HTERT RPE-1 (cell line): ENCODE measurements around the gene PRRC2B.
"Not testable (repeated sequence)": the region's sequence is repeated elsewhere in the genome, so short reads cannot be mapped to it uniquely, and the experiment has no call there.

Experiments used
- in situ Hi-C: fragments of 300-500 bp; cut with MboI; formaldehyde crosslinking; loops from 4 replicates; pipeline ENCODE4 v1.14.3; 2020; ENCODE audit warnings: low sequenced_read_pairs

PRRC2B gene

DNA sequence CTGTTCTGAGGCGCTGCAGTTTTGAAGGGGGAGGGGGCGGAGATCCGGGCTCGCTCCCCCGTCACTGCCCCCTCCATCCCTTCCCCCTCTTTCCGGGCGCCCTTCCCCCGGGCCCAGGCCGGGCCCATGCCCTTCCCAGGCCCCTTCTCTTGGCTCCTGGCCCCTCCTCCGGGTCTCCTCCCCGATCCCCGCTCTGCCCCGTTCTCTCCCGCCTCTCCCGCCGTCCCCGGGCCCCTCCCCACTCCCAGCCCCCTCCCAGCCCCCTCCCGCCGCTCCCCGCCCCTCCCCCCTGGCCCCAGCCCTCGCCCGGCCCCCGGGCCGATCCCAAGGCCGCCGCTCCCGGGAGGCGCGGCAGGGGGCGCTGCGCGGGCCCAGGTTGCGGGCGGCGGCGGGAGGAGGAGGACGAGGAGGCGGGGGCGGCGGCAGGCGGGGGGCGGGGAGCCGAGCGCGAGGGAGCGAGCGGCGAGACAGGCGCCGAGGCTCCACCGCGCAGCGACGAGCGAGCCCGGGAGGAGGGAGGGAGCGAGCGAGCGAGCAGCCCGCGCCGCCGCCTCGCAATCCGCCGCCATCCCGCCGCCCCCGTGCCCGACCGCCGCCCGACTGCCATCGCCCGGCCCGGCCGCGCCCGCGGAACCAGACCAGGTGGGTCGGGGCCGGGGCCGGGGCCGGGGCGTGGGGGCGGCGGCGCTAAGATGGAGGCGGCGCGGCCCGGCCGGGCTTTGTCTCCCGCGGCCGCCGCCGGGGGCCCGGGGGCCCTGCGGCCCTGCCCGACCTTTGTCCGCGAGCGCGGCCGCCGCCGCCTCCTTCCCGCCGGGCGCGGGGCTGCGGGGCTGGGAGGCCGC lies at the start of gene PRRC2B:
PRRC2B (plus strand) TSS at position 465 of the 842 bp plus-strand sequence. CDS start 36,059 bp downstream, outside the sequence.
- in situ Hi-C loops: no loop called here

GRCh38 chr9:131344931-131345535 lies 48.9 kb upstream of the PRRC2B start:
- in situ Hi-C loops: not testable (repeated sequence)

DNA sequence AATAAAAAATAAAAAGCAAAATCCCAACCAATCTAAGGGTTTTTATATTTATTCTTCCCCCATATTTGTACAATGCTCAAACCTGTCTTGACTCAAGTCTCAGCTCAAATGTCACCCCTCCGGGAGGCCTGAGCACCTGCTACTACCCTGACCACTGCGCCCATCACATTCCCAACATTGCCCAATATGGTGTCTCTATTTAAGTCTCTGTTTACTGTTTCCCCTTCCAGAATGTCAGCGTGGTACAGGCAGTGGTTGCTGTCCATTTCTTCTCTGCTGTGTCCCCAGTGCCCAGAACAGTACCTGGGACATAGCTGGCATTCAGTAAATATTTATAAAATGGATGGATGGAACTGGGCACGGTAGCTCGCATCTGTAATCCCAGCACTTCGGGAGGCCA lies 47.3 kb upstream of the PRRC2B start:
- in situ Hi-C loops: no loop called here

DNA sequence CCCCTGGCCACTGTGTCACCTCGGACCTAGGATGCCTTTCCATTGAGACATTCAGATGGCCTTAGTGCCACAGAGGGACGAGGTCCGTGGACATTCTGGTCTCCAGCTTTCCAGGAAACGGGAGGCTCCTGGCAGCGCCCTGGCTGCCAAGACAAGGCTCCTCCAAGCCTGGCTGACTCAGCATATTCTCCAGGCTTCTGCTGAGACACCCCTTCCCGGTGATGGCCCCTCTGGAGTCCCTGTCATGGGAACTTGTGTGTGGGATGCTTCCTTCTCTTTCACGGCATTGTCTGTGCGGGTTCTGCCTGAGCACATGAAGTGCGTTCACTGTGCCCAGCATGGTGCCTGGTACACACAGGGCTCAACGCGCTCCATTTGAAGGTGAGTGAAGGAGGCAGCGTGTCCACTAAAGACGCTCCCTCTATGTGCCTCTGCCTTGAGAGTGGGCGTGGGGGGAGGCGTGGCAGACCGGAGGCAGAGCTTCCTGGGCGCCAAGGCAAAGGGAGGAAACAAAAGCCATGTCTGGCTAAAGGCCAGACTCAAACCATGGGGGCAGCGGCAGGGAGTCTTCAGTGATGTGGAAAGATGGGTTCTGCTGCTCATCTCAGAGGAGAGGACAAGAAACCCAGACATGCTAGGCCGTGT lies 46.4 kb upstream of the PRRC2B start:
- in situ Hi-C loops: no loop called here

GRCh38 chr9:131348631-131349521 lies 45.0 kb upstream of the PRRC2B start:
- in situ Hi-C loops: no loop called here

GRCh38 chr9:131349522-131349880 lies 44.4 kb upstream of the PRRC2B start:
- in situ Hi-C loops: no loop called here

- in situ Hi-C loops: no loop called here
Measured at GRCh38 chr9:131349881-131350563, 43.9 kb upstream of the PRRC2B start.

DNA sequence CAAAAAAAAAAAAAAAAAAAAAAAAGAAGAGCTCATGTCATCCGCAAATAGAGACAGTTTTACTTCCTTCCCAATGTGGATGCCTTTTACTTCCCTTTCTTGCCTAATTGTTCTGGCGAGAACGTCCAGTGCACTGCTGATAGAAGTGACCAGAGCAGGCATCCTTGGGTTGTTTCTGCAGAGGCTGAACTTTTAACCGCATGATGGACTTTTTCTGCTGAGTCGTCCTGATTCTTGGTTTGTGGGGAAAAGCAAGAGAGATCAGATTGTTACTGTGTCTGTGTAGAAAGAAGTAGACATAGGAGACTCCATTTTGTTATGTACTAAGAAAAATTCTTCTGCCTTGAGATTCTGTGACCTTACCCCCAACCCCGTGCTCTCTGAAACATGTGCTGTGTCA lies 37.4 kb upstream of the PRRC2B start:
- in situ Hi-C loops: not testable (repeated sequence)

GRCh38 chr9:131358556-131358955 lies 35.3 kb upstream of the PRRC2B start:
- in situ Hi-C loops: no loop called here

GRCh38 chr9:131361202-131361833 lies 32.6 kb upstream of the PRRC2B start:
- in situ Hi-C loops: no loop called here

GRCh38 chr9:131365546-131365945 lies 28.3 kb upstream of the PRRC2B start:
- in situ Hi-C loops: no loop called here

- in situ Hi-C loops: no loop called here
Measured at GRCh38 chr9:131366761-131367401, 27.0 kb upstream of the PRRC2B start.

GRCh38 chr9:131367450-131367849 lies 26.4 kb upstream of the PRRC2B start:
- in situ Hi-C loops: no loop called here

DNA sequence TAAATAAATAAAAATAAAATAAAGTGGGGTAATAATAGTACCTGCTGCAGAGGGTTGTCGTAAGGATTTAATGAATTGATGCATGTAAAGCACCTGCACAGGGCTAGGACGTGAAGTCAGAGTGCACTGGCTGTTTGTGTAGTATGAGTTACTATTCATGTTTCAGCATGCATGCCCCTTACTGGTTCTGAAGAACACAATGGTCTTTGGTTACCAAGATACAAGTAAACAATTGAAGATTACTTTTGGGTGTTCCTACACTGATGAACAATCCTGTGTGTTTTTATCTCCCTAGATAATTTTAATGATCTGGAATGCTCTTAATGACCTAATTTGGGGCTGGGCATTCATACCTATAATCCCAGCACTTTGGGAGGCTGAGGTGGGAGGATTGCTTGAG lies 23.2 kb upstream of the PRRC2B start:
- in situ Hi-C loops: no loop called here

DNA sequence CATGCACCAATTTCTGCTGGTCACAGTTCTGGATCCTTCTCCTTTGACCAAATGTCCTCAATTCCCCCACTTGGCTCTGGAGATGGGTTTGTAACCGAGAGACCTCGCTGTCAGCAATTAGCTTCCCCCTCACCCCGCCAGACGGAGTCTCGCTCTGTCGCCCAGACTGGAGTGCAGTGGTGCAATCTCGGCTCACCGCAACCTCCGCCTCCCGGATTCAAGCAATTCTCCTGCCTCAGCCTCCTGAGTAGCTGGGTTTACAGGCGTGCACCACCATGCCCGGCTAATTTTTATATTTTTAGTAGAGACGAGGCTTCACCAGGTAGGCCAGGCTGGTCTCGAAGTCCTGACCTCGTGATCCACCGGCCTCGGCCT lies 21.3 kb upstream of the PRRC2B start:
- in situ Hi-C loops: not testable (repeated sequence)

DNA sequence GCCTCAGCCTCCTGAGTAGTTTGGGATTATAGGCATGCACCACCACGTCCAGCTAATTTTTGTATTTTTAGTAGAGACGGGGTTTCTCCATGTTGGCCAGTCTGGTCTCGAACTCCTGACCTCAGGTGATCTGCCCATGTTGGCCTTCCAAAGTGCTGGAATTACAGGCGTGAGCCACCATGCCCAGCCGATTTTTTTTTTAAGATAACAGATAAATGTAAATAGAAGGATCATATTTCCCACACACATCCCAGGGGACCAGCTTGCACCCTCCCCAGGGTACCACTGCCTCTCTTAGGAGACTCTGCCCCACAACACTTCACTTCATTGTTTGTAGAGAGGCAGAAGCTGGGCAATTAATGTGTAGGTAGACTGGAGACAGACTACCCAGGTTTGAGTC lies 19.2 kb upstream of the PRRC2B start:
- in situ Hi-C loops: not testable (repeated sequence)

- in situ Hi-C loops: no loop called here
Measured at GRCh38 chr9:131379056-131379455, 14.8 kb upstream of the PRRC2B start.

GRCh38 chr9:131382850-131383729 lies 10.8 kb upstream of the PRRC2B start:
- in situ Hi-C loops: no loop called here

DNA sequence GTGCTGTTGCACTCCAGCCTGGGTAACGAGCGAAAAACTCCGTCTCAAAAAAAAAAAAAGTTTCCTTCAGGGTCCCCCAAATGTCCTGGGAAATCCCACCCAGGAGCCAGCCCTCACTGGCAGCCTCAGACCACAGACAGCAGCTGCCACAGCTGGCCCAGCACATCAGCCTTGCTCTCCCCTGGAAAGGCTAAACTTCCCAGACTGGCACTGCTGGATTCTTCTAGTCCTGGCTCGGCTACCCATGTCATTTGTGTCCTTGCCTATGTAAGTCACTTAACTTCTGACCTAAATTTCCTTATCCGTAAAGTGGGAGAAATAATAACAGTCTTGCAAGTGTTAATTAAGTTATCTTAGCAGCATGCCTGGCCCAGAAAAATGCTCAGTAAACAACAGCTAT lies 8.6 kb upstream of the PRRC2B start:
- in situ Hi-C loops: no loop called here
